ENCODE results near the gene CACNG3.
"Not testable (repeated sequence)": the region's sequence is repeated elsewhere in the genome, so short reads cannot be mapped to it uniquely, and the experiment has no call there.

Gene CACNG3

DNA sequence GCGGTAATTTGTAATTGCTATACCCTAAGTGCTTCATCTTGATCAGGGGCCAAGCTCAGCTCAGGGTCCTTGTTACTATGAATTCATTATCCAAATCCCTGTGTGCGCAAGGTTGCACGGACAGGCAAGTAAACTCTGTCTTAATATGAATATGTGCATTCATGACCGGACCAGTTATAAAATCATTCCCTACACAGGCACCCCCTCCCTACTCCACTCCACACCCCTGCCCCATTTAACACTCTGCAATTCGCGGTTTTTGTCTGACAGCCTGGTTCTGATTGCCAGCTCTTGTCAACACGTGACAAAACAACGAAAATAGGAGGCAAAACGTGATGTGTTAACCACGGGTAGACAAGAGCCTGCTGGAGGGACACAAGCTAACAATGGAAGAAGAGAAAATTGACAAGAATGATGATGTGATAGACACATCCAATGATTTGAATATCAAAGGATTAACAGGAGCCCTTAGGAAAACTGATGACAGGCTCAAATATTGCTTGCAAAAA, 76.5 kb downstream of the CACNG3 start:
- no peak for DNase-seq (ENCODE audit: low spot score)

DNA sequence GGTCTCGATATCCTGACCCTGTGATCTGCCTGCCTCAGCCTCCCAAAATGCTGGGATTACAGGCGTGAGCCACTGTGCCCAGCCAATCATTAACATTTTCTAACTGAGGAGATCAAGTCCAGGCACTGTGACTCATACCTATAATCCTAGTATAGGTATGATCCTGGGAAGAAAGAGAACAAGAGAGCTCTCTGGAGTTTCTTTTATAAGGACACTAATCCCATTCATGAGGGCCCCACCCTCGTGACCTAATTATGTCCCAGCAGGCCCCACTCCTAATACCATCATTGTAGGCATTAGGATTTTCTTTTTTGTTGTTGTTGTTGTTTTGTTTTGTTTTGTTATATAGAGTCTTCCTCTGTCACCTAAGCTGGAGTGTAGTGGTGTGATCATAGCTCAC, 80.4 kb downstream of the CACNG3 start:
- DNase-seq (ENCODE audit: low spot score) = no peak

DNA sequence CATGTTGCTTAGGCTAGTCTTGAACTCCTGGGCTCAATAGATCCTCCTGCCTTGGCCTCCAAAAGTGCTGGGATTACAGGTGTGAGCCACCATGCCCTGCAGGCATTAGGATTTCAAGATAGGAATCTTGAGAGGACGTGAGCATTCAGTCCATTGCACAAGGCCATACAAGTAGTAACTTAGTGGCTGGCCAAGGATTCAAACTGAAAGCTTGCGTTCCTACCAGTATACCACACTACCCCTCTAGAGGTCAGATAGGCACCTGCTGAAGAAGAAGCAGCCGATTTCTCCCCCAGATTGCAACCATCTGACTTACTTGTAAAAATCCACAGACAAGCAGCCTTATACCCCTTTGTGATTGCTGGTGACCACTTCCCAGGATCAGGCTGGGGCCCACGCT, 80.9 kb downstream of the CACNG3 start:
- no peak for DNase-seq (ENCODE audit: low spot score)

DNA sequence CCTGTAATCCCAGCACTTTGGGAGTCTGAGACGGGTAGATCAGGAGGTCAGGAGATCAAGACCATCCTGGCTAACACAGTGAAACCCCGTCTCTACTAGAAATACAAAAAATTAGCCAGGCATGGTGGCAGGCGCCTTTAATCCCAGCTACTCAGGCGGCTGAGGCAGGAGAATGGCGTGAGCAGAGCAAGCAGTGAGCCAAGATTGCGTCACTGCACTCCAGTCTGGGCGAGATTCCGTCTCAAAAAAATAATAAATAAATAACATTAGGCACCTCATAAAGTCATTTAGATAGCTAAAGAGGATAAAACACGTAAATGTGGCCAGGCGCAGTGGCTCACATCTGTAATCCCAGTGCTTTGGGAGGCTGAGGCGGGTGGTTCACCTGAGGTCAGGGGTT, 87.7 kb downstream of the CACNG3 start:
- DNase-seq (ENCODE audit: low spot score) = not testable (repeated sequence)

DNA sequence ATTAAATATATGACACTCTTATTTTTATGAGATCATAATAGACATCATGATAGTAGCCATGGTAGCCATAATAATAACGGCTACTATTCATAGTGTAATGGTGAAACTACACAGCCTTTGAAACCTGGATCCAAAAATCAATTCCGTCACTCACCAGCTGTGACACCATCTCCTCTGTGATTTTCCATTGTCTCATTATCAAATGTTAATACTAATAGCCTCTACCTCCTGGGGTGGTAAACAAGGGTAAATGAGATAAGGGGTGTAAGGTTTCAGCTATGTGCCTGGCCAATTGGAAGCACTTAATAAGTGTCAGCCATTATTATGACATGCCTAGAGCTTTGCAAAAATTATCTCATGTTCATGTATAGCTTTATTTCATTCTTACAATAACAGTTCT, 88.6 kb downstream of the CACNG3 start:
- DNase-seq (ENCODE audit: low spot score) = no peak

DNA sequence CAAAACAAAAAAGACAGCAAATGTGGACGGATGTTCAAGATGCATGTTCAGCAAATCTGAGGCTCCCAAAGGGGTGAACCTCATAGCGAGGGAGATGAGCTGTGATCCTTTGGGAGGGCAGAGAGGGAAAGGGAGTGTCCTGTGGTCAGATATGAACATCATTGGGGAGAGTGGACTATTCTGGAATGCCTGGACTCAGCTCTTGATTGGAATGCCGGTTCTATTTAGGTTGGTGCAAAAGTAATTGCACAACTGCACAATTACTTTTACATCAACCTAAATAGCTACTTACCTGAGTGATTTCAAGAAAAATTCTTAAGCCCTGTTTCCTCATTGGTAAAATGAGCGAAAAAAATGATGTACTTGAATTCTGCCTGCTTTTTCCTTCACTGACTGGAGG, 89.6 kb downstream of the CACNG3 start:
- no peak for DNase-seq (ENCODE audit: low spot score)

DNA sequence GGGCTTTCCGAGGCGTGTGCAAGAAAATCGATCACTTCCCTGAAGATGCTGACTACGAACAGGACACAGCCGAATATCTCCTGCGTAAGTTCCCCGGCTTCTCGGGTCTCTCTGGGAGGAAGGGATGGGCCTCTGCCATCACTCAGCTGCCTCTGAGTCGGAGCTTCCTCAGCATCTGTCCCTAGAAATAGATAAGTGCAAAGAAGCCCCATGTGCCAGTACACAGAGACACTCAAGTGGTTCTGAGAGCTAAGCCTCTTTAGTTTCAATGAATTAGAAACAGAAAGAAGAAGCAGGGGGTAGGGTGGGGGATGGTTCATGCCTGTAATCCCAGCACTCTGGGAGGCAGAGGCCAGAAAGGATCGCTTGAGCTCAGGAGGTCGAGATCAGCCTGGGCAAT, 90.6 kb downstream of the CACNG3 start:
- DNase-seq (ENCODE audit: low spot score) = no peak

DNA sequence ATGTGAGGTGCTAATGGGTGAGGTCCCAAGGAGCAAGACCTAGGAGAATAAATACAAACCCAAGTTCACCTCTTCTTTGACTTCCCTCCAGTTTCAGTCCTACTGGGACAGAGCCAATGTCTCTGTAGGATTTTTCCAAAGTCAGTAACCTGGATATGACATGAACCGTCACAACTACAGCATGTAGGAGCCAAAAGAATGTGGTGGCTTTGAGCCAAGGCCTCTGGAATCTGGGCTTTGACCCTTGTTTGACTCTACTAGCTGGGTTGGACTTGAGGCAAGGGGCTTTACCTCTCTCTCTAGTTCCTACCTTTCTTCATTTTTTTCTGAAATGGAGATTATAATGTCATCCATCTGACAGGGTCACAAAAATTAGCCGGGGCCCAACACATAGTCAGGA, 91.4 kb downstream of the CACNG3 start:
- DNase-seq (ENCODE audit: low spot score) = no peak

DNA sequence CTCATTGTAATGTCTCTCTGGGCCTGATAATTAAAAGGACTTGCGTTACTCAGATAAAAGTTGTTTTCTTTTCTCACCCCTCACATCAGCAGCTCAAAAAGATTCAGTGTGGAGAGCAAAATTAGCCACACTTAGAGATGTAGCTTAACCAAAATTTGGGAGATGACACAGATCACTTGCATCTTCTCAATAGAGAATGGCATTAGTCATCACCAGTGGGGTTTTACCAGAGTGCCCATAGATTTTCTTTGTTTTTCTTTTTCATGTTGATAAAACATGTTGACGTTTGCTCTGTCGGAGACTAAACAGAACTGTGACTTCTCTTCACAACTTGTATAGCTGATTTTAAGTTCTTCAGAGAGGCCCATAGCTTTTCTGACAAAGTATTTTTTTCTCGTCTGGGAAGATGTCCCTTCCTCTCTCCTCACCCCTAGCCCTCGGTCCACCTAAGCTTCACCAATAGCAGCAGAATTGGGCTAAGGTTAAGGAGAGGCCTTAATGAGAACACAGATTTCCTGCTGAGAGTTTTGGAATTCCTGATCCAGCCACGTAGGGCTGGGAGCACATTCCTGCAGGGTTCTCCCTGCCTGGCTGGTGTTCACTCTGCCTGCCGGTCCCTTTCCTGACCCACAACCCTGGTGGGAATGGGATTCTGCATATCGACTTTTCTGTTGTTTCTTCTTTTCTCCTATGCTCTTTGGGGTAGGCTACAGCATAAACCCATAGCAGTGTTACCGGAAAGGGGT, 92.6 kb downstream of the CACNG3 start:
- no peak for DNase-seq (ENCODE audit: low spot score)

DNA sequence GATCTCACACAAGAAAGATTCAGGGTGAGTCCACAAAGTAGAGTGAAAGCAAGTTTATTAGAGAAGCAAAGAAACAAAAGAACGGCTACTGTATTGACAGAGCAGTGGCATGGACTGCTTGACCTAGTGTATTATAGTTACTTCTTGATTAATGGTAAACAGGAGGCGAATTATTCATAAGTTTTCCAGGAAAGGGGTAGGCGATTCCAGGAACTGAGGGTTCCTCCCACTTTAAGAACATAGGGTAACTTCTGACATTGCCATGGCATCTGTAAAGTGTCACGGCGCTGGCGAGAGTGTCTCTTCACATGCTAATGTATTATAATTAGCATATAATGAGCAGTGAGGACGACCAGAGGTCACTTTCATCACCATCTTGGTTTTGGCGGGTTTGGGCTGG, 93.2 kb downstream of the CACNG3 start:
- DNase-seq (ENCODE audit: low spot score) = no peak

DNA sequence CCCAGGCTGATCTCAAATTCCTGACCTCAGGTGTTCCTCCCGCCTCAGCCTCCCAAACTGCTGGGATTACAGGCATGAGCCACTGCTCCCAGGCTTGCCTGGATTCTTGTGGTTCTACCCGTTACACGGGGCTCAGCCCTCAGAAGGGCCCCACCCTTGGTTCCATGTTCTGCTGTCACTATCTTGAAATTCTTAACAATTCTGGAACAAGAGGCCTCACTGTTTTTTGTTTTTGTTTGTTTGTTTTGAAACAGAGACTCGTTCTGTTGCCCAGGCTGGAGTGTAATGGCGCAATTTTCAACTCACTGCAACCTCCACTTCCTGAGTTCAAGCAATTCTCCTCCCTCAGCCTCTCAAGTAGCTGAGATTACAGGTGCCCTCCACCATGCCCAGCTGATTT, 96.6 kb downstream of the CACNG3 start:
- no peak for DNase-seq (ENCODE audit: low spot score)

DNA sequence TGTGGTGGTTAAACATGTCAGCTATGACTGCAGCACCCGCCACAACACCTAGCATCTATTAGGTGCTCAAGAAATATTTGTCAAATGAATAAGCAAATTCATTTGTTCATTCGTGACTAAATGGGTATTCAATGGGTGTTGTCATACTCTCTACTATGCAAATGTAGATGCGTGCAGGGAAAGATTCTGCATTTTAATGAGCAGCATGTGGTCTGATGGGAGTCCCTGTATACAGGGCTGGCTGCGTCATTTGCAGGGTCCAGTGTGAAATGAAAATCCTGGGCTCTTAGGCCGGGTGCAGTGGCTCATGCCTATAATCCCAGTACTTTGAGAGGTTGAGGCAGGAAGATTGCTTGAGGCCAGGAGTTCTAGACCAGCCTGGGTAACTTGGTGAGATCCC, 97.5 kb downstream of the CACNG3 start:
- no peak for DNase-seq (ENCODE audit: low spot score)

DNA sequence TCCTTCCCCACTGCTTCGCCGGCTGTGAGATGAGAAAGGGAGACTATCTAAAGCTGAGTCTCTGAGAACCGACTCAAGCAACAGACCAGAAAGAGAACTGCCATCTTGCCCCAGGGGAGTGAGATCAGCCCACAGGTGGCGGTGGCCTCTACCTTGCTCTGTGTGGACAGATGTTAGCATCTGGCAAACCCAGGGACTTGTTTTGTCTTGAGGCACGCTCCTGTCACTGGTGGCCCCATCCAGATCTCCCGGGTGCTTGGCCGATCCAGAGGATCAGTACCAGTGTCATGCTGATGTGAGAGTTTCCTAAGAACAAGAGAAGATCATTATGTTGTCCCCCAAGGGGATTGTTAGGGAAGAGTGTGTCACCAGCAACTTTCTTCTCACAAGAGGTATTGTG, 101.4 kb downstream of the CACNG3 start:
- no peak for DNase-seq (ENCODE audit: low spot score)

DNA sequence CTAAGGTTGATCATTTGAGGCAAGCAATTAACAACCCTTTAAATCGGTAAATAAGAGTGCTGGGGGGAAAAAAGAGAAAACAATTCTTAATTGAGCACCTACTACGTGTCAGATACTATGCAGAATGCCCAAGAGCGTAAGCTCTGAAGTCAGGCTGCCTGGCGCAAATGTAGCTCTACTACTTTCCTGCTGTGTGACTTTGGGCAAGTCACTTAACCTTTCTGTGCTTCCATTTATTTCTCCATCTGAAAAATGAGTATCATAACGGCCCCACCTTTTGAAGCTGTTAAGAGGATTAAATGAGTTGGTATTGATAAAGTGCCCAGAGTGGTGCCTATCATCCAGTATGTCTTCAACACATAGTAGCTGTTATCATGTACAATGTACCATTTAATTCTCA, 102.0 kb downstream of the CACNG3 start:
- DNase-seq (ENCODE audit: low spot score) = no peak

DNA sequence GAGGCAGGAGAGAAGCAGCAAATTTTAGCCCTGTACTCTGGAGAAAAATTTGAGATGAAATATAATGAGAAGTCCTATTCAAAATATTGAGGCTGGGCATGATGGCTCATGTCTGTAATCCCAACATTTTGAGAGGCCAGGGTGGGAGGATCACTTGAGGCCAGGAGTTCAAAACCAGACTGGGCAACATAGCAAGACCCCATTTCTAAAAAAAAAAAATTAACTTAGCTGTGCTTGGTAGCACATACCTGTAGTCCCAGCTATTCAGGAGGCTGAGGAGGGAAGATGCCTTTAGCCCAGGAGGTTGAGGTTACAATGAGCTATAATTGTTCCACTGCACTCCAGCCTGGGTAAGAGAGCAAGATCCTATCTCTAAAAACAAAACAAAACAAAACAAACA, 103.4 kb downstream of the CACNG3 start:
- no peak for DNase-seq (ENCODE audit: low spot score)

DNA sequence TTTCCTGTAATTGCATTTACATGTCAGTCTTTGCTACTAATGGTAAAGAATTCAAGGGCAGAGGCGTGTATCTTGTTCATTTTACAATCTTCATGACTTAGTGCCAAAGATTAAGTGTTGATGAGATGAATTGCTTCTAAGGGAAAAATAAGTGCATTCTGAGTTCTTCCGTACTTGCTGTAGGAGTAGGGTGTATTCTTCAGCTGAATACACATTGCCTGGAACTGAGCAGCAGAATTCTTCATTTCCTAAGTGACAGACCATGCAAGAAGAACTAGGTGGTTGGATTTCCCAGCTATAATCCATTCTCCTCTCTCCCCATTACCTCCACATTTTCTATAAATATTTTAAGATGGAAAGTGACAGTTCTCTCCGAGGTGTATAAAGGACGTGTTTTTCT, 104.8 kb downstream of the CACNG3 start:
- no peak for DNase-seq (ENCODE audit: low spot score)

DNA sequence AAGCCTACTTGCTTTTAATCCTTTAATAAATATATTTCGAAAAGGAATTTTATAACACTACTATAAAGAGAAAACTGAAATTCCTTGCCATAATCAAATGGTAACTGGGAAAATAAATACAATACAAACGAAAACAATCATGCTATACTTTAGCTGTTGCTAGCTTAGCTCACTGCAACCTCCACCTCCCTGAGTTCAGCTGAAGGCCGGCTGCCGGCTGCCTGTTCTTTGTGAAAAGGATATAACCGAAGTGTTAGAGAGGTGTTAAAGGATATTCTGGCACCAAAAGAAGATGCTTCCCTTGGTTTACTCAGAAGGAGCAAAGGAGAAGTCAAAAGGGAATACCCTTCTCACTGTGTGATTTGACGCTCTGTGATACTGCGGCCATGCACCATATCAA, 108.5 kb downstream of the CACNG3 start:
- DNase-seq (ENCODE audit: low spot score) = no peak

DNA sequence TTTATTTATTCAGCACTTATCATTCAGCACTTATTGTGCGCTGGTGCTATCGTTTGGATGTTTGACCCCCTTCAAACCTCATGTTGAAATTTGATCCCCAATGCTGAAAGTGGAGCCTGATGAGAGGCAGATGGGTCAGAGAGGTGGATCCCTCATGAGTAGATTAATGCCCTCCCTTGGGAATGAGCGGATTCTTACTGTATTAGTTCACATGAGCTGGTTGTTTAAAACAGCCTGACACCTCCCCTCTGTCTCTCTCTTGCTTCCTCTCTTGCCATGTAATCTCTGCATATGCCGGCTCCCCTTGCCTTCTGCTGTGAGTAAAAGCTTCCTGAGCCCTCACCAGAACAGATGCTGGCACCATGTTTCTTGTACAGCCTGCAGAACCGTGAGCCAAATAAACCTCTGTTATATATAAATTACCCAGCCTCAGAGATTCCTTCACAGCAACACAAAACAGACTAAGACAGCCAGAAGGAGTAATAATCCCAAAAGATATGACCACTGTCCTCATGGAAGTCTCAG, 111.1 kb downstream of the CACNG3 start:
- DNase-seq (ENCODE audit: low spot score) = no peak

DNA sequence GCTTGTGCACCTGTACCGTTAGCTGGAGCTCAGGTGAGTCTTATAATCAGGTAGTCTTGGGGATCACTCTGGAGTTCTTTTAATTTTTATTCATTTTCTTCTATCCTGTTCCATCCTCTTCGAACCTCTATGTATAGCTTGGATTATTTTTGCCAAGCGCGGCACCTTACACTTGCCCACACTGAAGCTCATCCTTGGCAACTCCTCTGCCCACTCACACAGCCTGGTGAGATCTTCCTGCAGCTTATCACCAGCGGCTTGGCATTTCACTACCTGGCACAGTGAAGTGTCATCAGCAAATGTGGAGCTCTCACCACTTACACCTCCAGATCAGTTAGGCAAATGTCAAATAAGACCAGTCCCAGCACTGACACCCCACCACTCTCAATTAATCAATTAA, 116.7 kb downstream of the CACNG3 start:
- no peak for DNase-seq (ENCODE audit: low spot score)

DNA sequence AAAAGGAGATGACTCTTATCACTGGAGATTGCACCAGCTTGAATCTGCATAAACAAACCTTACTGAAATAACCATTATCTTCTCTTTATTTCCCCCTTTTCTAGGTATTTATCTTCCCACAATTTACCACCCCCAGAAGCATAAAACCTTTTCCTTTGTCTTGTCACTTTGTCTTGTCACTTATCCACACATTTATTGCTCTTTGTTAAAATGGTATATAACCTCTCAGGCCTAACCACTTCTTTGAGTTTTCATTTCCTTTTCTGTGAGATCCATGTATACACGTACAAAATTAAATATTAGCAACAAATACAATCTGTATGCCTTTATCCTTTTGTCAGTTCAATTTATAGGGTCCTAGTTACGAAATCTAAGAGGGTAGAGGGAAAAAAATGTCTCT, 122.9 kb downstream of the CACNG3 start:
- no peak for DNase-seq (ENCODE audit: low spot score)

DNA sequence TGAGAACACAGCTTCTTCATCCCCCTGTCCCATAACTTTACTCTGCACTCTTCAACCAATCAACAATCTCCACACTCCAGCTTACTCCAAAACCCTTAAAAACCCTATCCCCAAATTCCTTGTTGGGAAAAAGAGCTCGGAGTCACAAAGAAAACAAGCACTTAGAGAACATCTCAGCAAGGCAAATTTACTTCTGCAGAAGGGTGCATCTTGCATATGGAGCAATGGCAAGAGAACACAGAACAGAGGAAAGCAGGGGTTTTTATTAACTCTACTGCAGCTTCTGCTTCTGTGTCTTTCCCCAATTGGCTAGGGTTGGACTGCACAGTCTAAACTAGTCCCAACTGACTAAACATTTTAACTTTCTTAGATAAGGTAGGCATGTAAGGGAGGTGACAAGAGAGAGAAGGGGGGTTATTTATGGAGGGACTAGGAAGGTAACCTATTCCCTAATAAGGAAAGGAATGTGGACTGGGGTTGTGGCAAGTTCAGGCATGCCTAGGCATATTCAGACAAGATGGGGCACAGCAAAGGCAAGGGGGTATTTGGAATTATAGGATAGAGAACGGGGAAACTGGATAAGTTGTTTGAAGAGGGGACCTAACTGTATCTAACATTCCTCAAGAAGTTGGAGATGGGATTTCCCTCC, 125.5 kb downstream of the CACNG3 start:
- DNase-seq (ENCODE audit: low spot score) = no peak

DNA sequence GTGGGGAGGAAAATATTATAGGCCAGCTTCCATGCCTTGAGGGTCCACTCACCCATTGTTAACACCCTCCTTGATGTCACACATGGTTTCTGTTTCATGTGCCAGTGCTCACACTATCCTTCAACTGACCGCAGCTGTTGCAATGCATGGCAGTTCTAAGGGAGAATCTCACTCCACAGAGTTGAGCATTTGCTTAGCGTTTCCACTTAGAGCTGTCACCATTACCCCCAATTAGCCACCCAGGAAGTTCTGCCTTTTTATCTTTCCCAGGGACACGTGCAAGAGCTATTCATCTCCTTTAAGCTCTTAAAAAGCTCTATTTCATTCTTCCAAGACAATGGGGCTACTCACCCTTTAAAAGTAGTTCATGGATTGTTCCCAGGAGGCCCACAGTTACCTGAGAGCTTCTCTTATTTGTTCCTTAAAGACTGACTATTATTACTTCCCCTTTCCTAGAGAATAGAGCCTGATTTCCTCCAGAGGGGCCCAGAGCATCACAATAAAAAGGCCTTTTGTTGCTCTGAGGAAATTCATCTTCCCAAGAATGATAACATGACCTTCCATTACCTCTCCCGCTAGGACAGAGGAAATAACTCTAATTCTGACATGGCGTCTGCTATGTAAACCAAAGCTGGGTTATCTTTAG, 126.8 kb downstream of the CACNG3 start:
- no peak for DNase-seq (ENCODE audit: low spot score)

DNA sequence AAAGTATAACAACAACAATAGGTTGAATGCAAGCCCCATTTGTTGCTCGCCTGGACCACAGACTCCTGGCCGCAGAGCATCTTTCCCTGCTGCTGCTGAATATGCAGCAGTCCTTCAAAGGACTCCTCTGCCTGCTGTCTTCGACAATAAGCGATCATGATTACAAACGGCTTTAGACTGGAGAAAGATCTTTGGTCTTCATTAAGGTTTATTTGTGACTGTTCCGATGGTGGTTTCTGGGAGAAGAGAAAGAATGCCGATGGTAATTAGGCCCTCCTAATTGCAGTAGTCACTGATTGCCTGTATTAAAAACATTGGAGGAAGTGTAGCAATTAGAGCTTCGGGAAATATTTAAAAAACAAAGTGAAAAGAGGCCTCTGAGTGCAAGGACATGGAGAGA, 138.2 kb downstream of the CACNG3 start:
- DNase-seq (ENCODE audit: low spot score) = no peak
